Mesendoderm (in vitro differentiated cells): Measurements from ENCODE around the gene MSRB2.

Source experiments
- DNase-seq: peaks from one replicate; pipeline ENCODE4 v3.0.0; 2013
- H2AK5ac ChIP-seq: 2 replicates; pipeline ENCODE4 v1.6.1; 2013; ENCODE audit warnings: low read length, inconsistent platforms
- H2BK120ac ChIP-seq: 2 replicates; pipeline ENCODE4 v1.6.1; 2013; ENCODE audit warnings: low read depth, mild to moderate bottlenecking, low read length, moderate library complexity, mixed read lengths
- H2BK15ac ChIP-seq: replicated peaks from 2 replicates; pipeline ENCODE4 v1.6.1; 2013; ENCODE audit warnings: low read depth, mild to moderate bottlenecking, moderate library complexity
- H2BK5ac ChIP-seq: 2 replicates; pipeline ENCODE4 v1.6.1; 2013; ENCODE audit warnings: low read length, inconsistent platforms
- H3K18ac ChIP-seq: 2 replicates; pipeline ENCODE4 v1.6.1; 2013; ENCODE audit warnings: mild to moderate bottlenecking, low read length, mixed read lengths
- H3K23ac ChIP-seq: one replicate; pipeline ENCODE4 v1.6.1; 2013; ENCODE audit warnings: low read length
- H3K27ac ChIP-seq: 2 replicates; pipeline ENCODE4 v1.5.1; 2013; ENCODE audit warnings: low read depth, mild to moderate bottlenecking, inconsistent platforms, low read length, moderate library complexity
- H3K27me3 ChIP-seq: 2 replicates; pipeline ENCODE4 v1.6.1; 2013; ENCODE audit warnings: low read length, control low read depth, mild to moderate bottlenecking, inconsistent platforms; ENCODE audit not compliant: insufficient read depth, poor library complexity
- H3K36me3 ChIP-seq: 2 replicates; pipeline ENCODE4 v1.6.1; 2013; ENCODE audit warnings: low read length, inconsistent platforms; ENCODE audit not compliant: control insufficient read depth, insufficient read depth
- H3K4ac ChIP-seq: one replicate; pipeline ENCODE4 v1.6.1; 2013; ENCODE audit warnings: low read depth, mild to moderate bottlenecking, low read length, moderate library complexity
- H3K4me1 ChIP-seq: 2 replicates; pipeline ENCODE4 v1.6.1; 2013; ENCODE audit warnings: low read depth, low read length, inconsistent platforms; ENCODE audit not compliant: control insufficient read depth
- H3K4me2 ChIP-seq: 2 replicates; pipeline ENCODE4 v1.6.1; 2013; ENCODE audit warnings: low read length
- H3K4me3 ChIP-seq: 2 replicates; pipeline ENCODE4 v1.5.1; 2013; ENCODE audit warnings: mild to moderate bottlenecking, low read length
- H3K56ac ChIP-seq: one replicate; pipeline ENCODE4 v1.6.1; 2013; ENCODE audit warnings: low read length
- H3K79me1 ChIP-seq: 2 replicates; pipeline ENCODE4 v1.6.1; 2013; ENCODE audit warnings: low read length, inconsistent platforms
- H3K79me2 ChIP-seq: 2 replicates; pipeline ENCODE4 v1.6.1; 2013; ENCODE audit warnings: mild to moderate bottlenecking, low read length; ENCODE audit not compliant: control insufficient read depth, insufficient read depth
- H3K9ac ChIP-seq: 2 replicates; pipeline ENCODE4 v1.6.1; 2013; ENCODE audit warnings: low read length, inconsistent platforms
- H4K5ac ChIP-seq: one replicate; pipeline ENCODE4 v1.6.1; 2013; ENCODE audit warnings: low read length
- H4K8ac ChIP-seq: one replicate; pipeline ENCODE4 v1.6.1; 2013; ENCODE audit warnings: low read depth, mild to moderate bottlenecking, control low read depth, low read length, moderate library complexity
- WGBS: extraction: QIAGEN DNeasy Blood & Tissue Kit; methylation state at CpG from one replicate; pipeline ENCODE4 v1.1.7; 2013; ENCODE audit warnings: low lambda C conversion rate, missing lambda C conversion rate; ENCODE audit not compliant: insufficient coverage; ENCODE audit errors: extremely low coverage; 5-methylcytosine and 5-hydroxymethylcytosine counted together

The MSRB2 gene

DNA sequence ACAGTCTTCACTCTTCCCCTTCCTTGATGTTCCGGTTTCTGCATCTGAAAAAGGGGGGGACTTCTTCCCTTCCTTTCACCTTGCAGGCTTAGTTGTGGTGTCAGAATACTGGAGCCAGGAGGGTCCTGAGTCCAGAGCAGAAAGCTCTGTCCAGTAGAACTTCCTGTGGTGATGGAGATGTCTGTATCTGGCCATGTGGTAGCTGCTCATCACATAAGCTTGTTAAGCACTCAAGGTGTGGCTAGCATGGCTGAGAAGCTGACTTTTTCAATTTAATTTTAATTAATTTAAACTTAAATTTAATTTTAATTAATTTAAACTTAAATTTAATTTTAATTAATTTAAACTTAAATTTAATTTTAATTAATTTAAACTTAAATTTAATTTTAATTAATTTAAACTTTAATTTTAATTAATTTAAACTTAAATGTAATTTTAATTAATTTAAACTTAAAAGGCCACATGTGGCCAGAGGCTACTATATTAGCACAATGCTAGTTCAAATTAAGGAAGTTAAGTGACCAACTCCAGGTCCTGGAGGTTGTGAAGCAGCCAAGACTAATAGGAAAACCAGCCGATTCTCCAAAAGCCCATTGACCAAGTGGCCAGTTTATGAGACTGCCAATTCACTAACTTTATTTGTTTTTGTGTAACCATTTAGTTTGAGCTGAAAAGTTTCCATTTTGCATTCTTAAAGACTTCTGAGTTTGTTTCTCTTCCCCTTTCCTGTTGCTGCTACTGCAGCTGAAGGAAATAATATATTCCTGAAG is 16.3 kb downstream of the MSRB2 start:
- Histone ChIP-seq H3K4me2 (no peak overlapping the region), H3K18ac (no peak overlapping the region), H3K79me1 (no peaks in the 10 kb centered on the region), H3K4ac (no peak overlapping the region), H4K5ac (no peak overlapping the region), H3K23ac (no peak overlapping the region), H2AK5ac (no peak overlapping the region), H3K9ac (no peak overlapping the region), H3K79me2 (no peaks in the 10 kb centered on the region), H2BK120ac (no peak overlapping the region), H3K4me3 (no peak overlapping the region), H3K27me3 (no peaks in the 10 kb centered on the region), H2BK15ac (no peak overlapping the region), H3K36me3 (peaks cover 2% of the 10 kb centered on the region), H4K8ac (no peak overlapping the region), H3K27ac (no peak overlapping the region), H3K56ac (no peak overlapping the region), H2BK5ac (no peak overlapping the region), H3K4me1 (no peaks in the 10 kb centered on the region)
- WGBS: no CpG with 5 or more reads among the region's 2 CpGs
- DNase-seq: no peak

DNA sequence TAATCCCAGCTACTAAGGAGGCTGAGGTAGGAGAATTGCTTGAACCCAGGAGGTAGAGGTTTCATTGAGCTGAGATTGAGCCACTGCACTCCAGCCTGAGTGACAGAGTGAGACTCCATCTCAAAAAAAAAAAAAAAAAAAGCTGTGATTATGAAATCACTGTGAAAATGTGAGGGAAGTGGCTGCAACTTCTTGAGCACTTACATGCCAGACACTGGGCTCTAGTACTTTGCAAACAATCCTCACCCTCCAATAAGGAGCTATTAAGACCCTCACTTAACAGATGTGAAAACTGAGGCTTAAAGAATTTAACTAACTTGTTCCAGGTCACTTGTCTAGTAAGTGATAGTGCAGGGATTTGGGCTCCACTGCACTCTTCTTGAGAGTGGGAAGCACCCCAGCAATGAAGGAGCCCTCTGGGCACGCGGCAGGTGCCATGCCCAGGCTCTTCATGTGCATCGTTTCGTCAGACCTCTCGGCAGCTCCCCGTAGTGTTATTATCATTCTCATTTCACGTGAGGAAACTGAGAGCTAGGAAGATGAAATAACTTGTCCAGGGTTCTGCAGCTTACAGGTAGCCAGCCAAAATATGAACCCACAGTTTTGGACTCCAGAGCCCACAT is 19.0 kb downstream of the MSRB2 start:
- Histone ChIP-seq H3K27me3 (no peaks in the 10 kb centered on the region), H3K27ac (no peak overlapping the region), H3K56ac (no peak overlapping the region), H3K4ac (no peak overlapping the region), H3K9ac (no peak overlapping the region), H2BK120ac (no peak overlapping the region), H3K79me1 (no peaks in the 10 kb centered on the region), H2AK5ac (no peak overlapping the region), H2BK15ac (no peak overlapping the region), H3K36me3 (peaks cover 2% of the 10 kb centered on the region), H4K8ac (no peak overlapping the region), H3K4me2 (no peak overlapping the region), H3K79me2 (no peaks in the 10 kb centered on the region), H3K4me1 (no peaks in the 10 kb centered on the region), H3K18ac (no peak overlapping the region), H2BK5ac (no peak overlapping the region), H3K23ac (no peak overlapping the region), H4K5ac (no peak overlapping the region), H3K4me3 (no peak overlapping the region)
- no peak for DNase-seq
- no CpG with 5 or more reads among the region's 7 CpGs for WGBS

DNA sequence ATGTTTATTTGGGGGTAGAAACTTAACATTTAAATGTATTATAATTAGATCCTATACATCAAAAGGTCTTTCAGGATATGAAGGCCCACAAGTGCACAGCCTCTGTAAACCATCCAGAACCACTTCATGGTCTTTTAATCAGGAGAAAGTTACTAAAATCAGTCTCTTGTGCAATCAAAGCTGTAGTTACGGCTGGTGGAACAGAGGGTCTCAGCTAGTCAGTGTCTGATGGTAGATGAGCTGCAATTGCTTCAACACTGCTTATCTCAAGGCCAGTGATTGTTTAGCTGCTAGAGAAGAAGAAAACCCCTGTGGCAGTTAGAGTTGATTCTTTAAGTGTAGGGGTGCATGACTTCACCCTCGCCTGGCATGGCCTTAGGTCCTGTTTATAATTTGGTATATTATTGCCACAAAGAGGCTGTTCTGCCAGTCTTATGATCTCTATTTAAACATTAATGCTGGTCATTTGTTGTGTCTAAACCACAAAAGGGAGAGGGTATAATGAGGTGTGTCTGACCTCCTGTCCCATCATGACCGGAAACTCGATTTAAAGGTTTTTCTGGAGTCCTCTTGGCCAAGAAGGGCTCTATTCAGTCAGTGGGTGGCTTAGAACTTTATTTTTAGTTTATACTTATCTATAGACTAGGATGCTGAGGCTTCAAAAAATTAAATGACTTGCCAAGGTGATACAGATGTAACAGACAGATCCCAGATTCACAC is 21.3 kb downstream of the MSRB2 start:
- no peak overlapping the region for H3K18ac ChIP-seq
- no peak overlapping the region for H3K4me2 ChIP-seq
- H3K27me3 ChIP-seq: no peaks in the 10 kb centered on the region
- H3K4me1 ChIP-seq: no peaks in the 10 kb centered on the region
- no peak overlapping the region for H4K5ac ChIP-seq
- no CpG with 5 or more reads among the region's 4 CpGs for WGBS
- H4K8ac ChIP-seq: no peak overlapping the region
- peaks cover 2% of the 10 kb centered on the region for H3K36me3 ChIP-seq
- H3K23ac ChIP-seq: no peak overlapping the region
- H3K79me1 ChIP-seq: no peaks in the 10 kb centered on the region
- no peak overlapping the region for H2BK5ac ChIP-seq
- H3K79me2 ChIP-seq: no peaks in the 10 kb centered on the region
- no peak overlapping the region for H3K27ac ChIP-seq
- H3K4ac ChIP-seq: no peak overlapping the region
- H3K9ac ChIP-seq: no peak overlapping the region
- no peak overlapping the region for H3K4me3 ChIP-seq
- no peak overlapping the region for H2BK120ac ChIP-seq
- no peak overlapping the region for H3K56ac ChIP-seq
- no peak overlapping the region for H2AK5ac ChIP-seq
- no peak for DNase-seq
- no peak overlapping the region for H2BK15ac ChIP-seq

DNA sequence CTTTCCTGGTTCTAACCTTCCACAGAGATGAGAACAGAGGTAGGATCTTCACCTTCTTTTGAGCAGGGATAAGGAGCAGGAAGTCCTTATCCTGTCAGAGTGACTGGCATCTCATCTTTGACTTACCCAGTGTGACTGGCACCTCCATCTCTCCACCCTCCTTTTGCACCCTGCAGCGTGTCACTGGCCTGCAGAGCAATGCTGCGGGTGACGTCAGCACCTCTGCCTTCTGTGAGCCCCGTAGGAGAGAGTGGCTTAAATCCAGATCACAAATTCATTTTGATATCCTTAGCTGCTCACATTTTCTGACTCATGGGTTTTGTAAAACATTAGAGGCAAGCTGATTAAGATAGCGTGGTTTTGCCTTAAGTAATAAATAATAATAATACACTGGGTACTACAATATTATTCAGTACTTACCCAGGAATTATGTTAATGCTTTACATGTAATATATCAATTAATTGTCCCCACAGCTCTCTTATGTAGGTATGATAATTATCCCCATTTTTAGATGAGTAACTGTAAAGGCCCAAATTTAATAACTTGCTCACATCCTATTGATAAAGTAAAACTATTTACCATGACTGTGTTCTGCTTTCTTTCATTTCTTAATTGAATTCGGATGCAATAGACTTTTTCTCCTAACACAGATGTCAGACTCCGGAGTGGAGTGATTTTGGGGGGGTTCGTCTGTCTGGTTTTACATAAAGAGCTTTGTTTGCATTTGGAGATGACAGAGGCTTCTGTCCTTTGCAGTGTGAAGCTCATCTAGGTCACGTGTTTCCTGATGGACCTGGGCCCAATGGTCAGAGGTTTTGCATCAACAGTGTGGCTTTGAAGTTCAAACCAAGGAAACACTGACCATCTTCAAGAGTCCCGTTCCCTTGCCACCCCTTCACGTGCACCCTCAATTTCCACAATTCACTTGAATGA is 24.9 kb downstream of the MSRB2 start:
- no peak overlapping the region for H2BK5ac ChIP-seq
- no peak for DNase-seq

DNA sequence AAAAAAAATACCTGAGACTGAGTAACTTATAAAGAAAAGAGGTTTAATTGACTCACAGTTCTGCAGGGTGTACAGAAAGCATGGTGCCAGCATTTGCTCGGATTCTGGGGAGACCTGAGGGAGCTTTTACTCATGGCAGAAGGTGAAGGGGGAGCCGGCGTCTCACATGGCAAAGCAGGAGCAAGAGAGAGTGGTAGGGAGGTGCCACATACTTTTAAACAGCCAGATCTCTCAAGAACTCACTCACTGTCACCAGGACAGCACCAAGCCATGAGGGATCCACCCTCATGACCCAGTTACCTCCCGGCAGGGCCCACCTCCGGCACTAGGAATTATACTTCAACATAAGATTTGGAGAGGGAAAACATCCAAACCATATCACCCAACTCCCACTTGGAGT is 25.8 kb downstream of the MSRB2 start:
- no peak overlapping the region for H4K5ac ChIP-seq
- H3K18ac ChIP-seq: no peak overlapping the region
- H3K27me3 ChIP-seq: no peaks in the 10 kb centered on the region
- H2AK5ac ChIP-seq: no peak overlapping the region
- no peak overlapping the region for H3K23ac ChIP-seq
- no peak overlapping the region for H3K56ac ChIP-seq
- H3K36me3 ChIP-seq: no peaks in the 10 kb centered on the region
- H3K4ac ChIP-seq: no peak overlapping the region
- no peak overlapping the region for H3K4me2 ChIP-seq
- H3K9ac ChIP-seq: no peak overlapping the region
- H2BK15ac ChIP-seq: no peak overlapping the region
- no peak overlapping the region for H4K8ac ChIP-seq
- no peaks in the 10 kb centered on the region for H3K79me1 ChIP-seq
- no peak overlapping the region for H2BK5ac ChIP-seq
- no peak for DNase-seq
- H3K4me3 ChIP-seq: no peak overlapping the region
- H3K79me2 ChIP-seq: no peaks in the 10 kb centered on the region
- H2BK120ac ChIP-seq: no peak overlapping the region
- H3K27ac ChIP-seq: no peak overlapping the region
- no peaks in the 10 kb centered on the region for H3K4me1 ChIP-seq
- no CpG with 5 or more reads among the region's 5 CpGs for WGBS

More for the DNA sequence above, 24.9 kb downstream of the MSRB2 start:
- no peak overlapping the region for H3K56ac ChIP-seq
- H3K4me1 ChIP-seq: no peaks in the 10 kb centered on the region
- no peak overlapping the region for H3K4ac ChIP-seq
- no peak overlapping the region for H3K4me3 ChIP-seq
- H2BK120ac ChIP-seq: no peak overlapping the region
- no peak overlapping the region for H3K18ac ChIP-seq
- no peak overlapping the region for H4K8ac ChIP-seq
- H2BK15ac ChIP-seq: no peak overlapping the region
- no peaks in the 10 kb centered on the region for H3K27me3 ChIP-seq
- no peak overlapping the region for H3K27ac ChIP-seq
- H3K79me2 ChIP-seq: no peaks in the 10 kb centered on the region
- no peak overlapping the region for H3K4me2 ChIP-seq
- H3K9ac ChIP-seq: no peak overlapping the region
- WGBS: no CpG with 5 or more reads among the region's 11 CpGs
- H4K5ac ChIP-seq: no peak overlapping the region
- no peak overlapping the region for H2AK5ac ChIP-seq
- H3K79me1 ChIP-seq: no peaks in the 10 kb centered on the region
- no peak overlapping the region for H3K23ac ChIP-seq
- no peaks in the 10 kb centered on the region for H3K36me3 ChIP-seq
